Measurements from ENCODE around the gene BAZ1A. TPM values are rescaled to one million over a fixed set of nuclear protein-coding genes. Genes with fewer than 3 reads are reported as not detected.

BAZ1A gene
- total RNA-seq, 1 donor from 2014 or later = 42.8 TPM

DNA sequence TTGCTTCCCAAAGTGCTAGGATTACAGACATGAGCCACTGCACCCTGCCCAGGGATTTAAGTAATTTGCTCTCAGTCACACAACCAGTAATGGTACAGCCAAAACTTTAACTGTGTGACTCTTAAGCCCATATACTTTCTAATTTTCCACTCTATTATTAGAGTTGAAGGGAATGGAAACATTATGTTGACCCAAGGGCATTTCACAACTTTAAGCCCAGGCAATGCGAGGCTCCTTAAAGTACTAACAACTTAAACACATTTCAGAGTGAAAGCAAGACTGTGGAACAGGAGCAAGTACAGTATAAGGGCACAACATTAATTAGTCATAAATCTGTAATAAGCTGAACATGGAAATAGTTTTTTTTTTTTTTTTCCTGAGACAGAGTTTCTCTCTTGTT, 39.8 kb downstream of the BAZ1A start:
- TF ChIP-seq, protein P1, sequence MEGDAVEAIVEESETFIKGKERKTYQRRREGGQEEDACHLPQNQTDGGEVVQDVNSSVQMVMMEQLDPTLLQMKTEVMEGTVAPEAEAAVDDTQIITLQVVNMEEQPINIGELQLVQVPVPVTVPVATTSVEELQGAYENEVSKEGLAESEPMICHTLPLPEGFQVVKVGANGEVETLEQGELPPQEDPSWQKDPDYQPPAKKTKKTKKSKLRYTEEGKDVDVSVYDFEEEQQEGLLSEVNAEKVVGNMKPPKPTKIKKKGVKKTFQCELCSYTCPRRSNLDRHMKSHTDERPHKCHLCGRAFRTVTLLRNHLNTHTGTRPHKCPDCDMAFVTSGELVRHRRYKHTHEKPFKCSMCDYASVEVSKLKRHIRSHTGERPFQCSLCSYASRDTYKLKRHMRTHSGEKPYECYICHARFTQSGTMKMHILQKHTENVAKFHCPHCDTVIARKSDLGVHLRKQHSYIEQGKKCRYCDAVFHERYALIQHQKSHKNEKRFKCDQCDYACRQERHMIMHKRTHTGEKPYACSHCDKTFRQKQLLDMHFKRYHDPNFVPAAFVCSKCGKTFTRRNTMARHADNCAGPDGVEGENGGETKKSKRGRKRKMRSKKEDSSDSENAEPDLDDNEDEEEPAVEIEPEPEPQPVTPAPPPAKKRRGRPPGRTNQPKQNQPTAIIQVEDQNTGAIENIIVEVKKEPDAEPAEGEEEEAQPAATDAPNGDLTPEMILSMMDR (IDR thresholded peaks at IDR 0.05; ENCODE audit: unreplicated experiment) = no peak
- Mint-ChIP-seq H3K9me3 (ENCODE audit: low read depth) (no peaks in the 10 kb centered on the region), H3K4me1 (ENCODE audit: low read depth) (peaks cover 5% of the 10 kb centered on the region), H3K4me3 (ENCODE audit: low read depth) (no peak overlapping the region), H3K27me3 (no peaks in the 10 kb centered on the region), H3K27ac (peak overlapping the region; percentile 45), H3K36me3 (ENCODE audit: insufficient read depth) (peaks cover 8% of the 10 kb centered on the region)
- no peak for DNase-seq (ENCODE audit: low spot score, unreplicated experiment)

DNA sequence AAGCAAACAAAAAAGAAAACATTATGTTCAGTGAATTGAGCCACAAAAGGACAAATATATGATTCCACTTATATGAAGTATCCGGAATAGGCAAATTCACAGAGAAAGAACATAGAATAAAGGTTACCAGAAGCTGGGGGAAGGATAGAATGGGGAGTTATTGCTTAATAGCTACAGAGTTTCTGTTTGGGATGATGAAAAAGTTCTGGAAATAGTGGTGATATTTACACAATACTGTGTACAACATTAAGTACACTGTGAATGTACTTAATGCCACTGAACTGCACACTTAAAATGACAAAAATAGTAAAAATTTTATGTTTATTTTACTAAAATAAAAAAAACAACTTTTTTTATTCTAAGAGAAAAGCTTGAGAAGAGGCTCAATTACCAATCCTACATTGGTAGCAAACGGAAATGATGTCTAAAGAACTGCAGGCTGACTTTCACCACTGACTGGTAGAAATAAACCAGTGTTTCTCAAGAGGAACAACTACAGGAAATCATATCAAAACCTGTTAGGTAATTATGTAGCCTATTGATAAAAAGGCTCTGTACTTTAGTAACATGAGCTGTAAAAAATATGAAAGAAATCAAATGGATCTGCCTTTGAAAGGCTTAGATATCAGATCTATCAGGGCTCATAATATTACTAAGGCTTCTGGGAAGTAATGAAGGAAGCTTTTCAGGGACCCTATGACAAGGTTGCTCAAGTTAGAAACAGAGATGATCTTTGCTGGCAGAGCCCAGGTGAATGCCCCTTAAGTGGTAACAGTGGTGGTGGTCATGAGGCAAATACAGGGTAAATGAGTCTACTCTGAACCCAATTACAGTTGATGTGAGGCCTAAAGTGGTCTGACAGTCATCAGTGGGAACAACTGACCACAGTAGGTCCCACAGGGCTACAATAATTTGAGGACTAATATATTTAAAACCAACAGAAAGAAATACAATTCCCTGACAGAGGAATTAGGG, 41.3 kb downstream of the BAZ1A start:
- H3K4me1 Mint-ChIP-seq (ENCODE audit: low read depth) = peaks cover 5% of the 10 kb centered on the region
- no peak for DNase-seq (ENCODE audit: low spot score, unreplicated experiment)
- H3K4me3 Mint-ChIP-seq (ENCODE audit: low read depth) = no peak overlapping the region
- H3K36me3 Mint-ChIP-seq (ENCODE audit: insufficient read depth) = peaks cover 6% of the 10 kb centered on the region
- H3K27ac Mint-ChIP-seq = no peak overlapping the region
- H3K27me3 Mint-ChIP-seq = no peaks in the 10 kb centered on the region
- TF ChIP-seq, protein P1 (IDR thresholded peaks at IDR 0.05; ENCODE audit: unreplicated experiment) = no peak
- H3K9me3 Mint-ChIP-seq (ENCODE audit: low read depth) = no peaks in the 10 kb centered on the region

DNA sequence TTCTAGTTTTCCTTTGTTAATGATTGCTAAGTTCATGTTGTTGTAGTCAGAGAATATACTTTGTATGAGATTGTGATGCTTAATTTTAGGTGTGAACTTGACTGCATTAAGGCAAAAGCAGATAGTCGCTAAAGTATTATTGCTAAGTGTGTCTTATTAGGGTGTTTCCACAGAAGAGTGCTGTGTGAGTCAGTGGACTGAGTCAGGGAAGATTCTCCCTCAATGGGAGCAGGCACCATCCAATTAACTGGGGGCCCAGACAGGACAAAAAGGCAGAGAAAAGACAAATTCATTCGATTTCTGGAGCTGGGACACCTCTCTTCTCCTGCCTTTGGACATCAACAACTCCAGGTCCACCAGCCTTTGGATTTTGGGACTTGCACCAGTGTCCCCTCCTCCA, 48.5 kb downstream of the BAZ1A start:
- Mint-ChIP-seq H3K36me3 (ENCODE audit: insufficient read depth) (peaks cover 18% of the 10 kb centered on the region), H3K4me3 (ENCODE audit: low read depth) (no peak overlapping the region), H3K27me3 (no peaks in the 10 kb centered on the region), H3K9me3 (ENCODE audit: low read depth) (no peaks in the 10 kb centered on the region), H3K27ac (no peak overlapping the region), H3K4me1 (ENCODE audit: low read depth) (peaks cover 1% of the 10 kb centered on the region)
- TF ChIP-seq, protein P1 (IDR thresholded peaks at IDR 0.05; ENCODE audit: unreplicated experiment) = no peak
- DNase-seq (ENCODE audit: low spot score, unreplicated experiment) = no peak

DNA sequence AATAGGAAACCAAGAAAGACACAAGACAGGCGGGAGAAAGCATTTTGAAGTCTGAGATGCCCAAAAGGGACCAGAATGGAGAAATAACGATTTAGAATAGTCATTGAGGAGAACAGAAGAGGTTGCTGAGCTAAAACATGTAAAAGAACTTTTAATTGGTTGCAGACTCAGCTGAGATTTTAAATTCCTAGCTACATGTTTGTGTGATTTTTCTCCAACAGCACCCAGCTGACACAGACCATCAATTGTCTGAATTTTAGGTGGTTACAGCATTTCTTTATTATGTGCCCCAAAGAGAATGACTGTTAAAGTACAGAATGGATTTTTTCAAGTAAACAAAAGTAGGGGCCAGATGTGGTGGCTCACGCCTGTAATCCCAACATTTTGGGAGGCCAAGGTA, 50.3 kb downstream of the BAZ1A start:
- Mint-ChIP-seq H3K9me3 (ENCODE audit: low read depth) (peaks cover 4% of the 10 kb centered on the region), H3K36me3 (ENCODE audit: insufficient read depth) (peaks cover 28% of the 10 kb centered on the region), H3K4me3 (ENCODE audit: low read depth) (no peak overlapping the region), H3K27me3 (no peaks in the 10 kb centered on the region), H3K4me1 (ENCODE audit: low read depth) (peaks cover 1% of the 10 kb centered on the region), H3K27ac (no peak overlapping the region)
- TF ChIP-seq, protein P1 (IDR thresholded peaks at IDR 0.05; ENCODE audit: unreplicated experiment) = no peak
- DNase-seq (ENCODE audit: low spot score, unreplicated experiment) = no peak

DNA sequence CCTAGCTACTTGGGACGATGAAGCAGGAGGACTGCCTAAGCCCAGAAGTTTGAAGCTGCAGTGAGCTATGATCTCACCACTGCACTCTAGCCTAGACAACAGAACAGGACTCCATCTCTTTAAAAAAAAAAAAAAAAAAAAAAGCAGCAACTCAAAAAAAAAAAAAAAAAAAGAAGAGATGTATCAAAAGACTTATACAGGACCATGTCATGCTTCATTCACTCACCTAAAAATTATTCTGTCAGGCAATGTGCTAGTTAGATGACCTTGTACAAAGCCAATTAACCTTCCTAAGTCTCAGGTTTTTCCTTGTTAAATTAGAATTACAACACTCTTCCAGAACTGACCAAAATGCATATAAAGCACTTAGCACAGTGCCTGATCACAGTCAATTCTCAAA, 50.9 kb downstream of the BAZ1A start:
- H3K27me3 Mint-ChIP-seq = no peaks in the 10 kb centered on the region
- TF ChIP-seq, protein P1 (IDR thresholded peaks at IDR 0.05; ENCODE audit: unreplicated experiment) = no peak
- H3K4me3 Mint-ChIP-seq (ENCODE audit: low read depth) = no peak overlapping the region
- no peak for DNase-seq (ENCODE audit: low spot score, unreplicated experiment)
- H3K9me3 Mint-ChIP-seq (ENCODE audit: low read depth) = peaks cover 4% of the 10 kb centered on the region
- peaks cover 1% of the 10 kb centered on the region for H3K4me1 Mint-ChIP-seq (ENCODE audit: low read depth)
- H3K36me3 Mint-ChIP-seq (ENCODE audit: insufficient read depth) = peaks cover 32% of the 10 kb centered on the region
- H3K27ac Mint-ChIP-seq = no peak overlapping the region
